HG03064 (cell line): ENCODE results near the gene VIPR1.
A peak's percentile ranks its signal among the peaks of the same experiment; 100 is the strongest.

Experiments
- ATAC-seq: cut with Tn5 transposase; IDR thresholded peaks from one replicate; pipeline ENCODE4 v1.9.1; 2021; ENCODE audit warnings: low read depth; ENCODE audit not compliant: unreplicated experiment

Gene VIPR1

DNA sequence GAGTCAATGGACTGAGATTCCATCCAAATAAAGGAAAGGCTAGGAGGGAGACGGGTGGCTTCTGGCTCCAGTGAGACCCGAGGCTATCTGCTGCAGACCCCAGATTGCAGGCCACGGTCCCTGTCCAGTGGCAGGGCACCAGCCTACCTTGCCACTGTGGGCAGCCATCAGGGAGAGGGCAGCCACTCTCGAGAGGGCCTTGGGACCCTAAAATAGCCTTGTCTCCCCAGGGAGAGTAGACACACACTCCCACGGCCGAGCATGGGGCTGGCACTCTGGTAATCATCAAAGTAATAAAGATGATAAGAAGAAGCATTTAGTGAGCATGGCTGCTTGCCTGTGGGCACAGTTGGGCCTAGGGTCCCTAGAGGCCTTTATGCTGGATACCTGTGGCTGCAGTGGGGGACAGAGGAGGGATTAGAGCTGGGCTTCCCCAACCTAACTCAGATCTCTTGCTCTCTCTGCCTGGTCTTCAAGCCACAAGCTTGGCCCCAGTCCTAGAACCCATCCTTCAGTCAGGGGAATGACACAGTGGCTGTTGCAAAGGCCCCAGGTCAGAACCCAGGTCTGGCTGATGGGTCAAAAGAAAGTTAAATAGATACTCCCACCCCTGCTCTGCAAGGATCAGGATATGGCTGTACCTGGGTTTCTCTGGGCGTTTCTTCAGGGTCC lies 9.2 kb upstream of the VIPR1 start:
- no peak for ATAC-seq

DNA sequence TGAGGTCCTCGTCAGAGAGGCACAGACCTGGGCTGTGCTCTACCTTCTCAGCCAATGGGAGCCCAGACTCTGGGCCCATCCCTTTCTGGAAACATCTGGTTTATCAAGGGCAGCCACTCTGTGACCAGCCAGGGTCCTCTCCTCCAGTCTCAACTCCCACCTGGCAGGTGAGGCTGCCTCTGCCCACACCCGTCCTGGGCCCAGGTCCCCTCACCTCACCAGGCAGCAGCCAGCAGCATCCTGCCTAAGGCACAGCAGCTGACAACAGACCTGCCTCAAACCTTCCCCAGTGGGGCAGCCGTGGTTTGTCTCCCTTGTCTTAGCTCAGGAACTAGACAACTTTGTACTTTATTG lies 8.7 kb upstream of the VIPR1 start:
- no peak for ATAC-seq

DNA sequence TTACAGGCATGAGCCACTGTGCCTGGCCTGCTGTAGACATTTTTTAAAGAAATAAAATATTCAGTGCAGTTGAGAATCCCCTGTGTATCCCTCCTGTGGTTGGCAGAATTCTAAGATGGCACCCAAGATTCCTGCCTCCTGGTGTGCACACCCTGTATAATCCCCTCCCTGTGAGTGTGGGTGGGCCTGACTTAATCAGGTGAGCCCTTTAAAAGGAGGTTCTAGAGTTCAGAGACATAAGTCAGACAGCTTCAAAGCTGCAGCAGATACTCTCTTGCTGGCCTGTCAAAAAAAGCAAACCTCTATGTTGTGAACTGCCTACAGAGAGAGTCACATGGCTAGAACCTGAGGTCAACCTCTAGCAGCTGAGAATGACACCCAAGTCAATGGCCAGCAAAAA lies 7.0 kb upstream of the VIPR1 start:
- ATAC-seq, result no peak

DNA sequence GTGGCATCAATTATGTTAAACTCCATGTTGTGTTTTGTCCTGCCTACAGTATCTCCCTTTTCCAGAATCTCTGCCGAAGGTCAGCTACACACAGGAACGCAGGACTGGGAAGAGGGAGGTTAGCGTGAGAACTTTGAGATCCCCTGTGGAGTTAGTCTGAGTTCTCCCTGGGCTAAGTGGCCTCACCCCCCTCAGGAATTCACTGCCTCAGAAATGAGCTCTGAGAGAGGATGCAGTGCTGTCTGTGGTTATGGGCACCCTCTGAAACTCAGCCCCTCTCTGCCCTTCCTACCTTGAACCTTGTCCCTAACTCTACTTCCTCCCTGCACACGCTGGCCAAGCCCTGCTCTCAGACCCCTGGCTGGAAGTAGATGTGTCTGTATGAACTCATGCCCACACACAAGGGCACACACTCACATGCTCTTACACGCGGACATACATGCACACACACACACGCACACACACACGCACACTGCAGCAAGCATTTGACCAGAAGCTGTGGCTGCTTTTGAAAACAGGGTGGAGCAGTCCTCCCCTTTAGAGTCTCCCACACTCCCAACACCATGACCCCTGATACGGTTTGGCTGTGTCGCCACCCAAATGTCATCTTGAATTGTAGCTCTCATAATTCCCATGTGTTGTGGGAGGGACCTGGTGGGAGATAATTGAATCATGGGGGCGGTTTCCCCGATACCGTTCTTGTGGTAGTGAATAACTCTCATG lies 5.3 kb upstream of the VIPR1 start:
- no peak for ATAC-seq

DNA sequence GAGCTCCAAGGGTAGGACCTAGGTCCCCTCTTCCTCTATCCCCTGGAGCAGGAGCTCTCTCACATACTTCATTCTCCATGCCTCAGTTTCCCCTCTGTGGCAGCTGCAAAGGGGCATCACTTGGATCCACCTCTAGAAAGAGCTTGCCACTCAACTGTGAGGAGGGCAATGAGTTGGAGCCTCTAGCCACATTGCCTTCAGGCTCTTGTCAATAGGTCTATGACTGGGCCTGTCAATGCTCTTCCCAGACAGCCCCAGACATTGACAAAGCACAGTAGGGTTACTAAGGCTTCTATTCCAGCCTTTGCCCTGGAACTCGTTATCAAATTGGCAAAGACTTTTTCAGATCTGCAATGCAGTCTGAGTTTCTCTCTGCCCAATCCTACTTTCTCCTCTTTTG lies 4.4 kb upstream of the VIPR1 start:
- no peak for ATAC-seq

DNA sequence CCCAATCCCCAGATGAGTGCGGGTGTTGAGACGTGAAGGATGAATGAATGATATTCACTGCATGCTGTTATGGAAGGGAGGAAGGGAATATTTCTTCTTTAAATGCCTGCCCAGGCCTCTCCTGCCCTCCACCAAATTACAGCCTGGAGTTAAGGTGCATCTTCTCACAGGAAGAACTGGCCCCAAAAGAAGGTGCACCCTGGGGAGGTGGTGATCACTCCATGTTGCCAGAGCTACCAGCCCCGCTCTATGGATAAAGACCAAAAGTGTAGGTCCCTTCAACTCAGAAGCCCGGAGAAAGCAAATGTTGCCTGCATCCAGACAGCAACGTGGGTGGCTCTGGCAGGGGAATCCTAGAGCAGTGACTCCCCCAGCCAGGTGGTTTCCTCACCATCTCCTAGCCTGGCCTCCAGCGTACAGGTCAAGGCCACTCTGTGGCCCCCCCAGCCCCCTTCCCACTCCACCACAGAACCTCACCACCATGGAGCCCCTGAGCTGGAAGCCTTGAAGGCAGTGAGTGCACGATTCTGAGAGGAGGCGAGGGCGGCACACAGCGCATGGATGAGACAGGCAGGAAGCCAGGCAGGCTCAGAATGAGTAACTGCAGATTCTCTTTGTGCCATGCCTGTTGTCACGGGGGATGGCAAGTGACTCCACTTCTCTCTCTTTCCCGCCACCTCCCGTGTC lies 3.5 kb upstream of the VIPR1 start:
- ATAC-seq, result no peak

DNA sequence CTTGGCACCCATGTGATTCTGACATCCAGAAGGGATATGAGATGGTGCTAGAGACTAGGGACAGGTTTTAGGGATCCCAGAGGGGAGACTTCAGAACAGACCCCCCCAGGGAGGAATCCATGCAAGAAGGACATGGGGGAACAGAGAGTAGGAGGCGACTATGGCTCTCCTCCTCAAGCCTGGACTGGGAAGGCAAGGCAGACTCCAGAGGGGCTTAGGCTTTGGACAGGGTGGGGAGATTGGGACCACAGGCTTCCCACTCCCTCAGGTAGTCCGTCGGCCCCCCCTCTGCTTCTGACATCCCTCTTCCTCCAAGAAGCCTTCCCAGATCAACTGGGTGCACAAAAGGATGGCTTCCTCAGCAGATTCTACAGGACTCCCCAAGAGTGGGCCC lies 3.0 kb upstream of the VIPR1 start:
- ATAC-seq, result no peak

DNA sequence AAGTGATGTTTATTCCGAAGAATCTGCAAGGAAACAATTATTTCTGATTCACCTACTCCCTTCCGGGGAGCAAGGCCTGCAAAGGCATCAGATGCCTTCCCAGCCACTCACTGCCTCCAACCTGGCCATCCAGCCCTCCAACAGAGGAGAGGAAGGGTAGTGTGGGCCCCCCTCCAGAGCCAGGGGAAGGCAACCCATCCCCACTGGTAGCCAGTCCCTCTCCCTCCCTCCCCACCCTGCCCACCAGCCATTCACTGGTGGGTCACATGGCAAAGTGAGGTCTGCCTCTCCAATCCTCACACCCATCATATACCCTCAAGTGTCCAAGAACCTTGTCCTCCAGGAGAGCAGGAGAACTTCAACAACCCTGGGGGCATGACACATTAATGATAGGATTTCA lies 2.4 kb upstream of the VIPR1 start:
- ATAC-seq, result no peak

DNA sequence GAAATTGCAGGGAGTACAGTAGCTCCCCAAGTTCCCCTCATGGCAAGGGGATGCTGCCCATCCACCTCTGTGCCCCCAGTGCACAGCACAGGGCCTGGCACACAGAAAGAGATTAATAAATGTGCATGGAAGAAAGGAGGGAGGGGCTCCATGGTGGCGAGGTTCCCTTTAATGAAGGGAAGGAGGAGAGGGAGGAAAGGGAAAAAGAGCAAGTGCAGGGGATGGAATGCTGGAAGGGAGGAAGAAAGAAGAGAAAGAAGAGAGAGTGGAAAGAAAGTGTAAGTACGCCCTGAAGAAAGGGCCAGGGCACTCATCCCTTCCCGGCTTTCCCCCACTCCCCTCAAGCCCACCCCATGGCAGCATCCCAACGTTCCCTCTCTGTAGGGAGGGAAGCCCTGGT lies 1.5 kb upstream of the VIPR1 start:
- no peak for ATAC-seq

DNA sequence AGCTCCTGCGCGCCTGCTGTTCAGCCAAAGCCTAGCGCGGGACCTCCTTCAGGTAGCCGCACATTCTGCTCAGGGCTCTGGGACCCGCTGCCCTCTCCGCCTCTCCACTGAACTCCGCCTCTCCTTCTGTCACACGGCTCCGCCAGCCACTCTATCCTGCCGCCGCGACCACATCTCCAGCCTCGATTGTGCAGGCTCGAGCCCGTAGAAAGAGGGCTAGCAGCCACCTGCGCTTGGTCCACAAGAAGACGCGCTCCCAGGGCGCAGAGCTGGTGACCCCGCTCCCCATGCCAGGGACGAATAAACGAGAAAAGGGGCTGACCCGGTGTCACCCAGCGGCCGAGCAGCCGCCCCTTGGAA lies 1.1 kb upstream of the VIPR1 start:
- no peak for ATAC-seq

DNA sequence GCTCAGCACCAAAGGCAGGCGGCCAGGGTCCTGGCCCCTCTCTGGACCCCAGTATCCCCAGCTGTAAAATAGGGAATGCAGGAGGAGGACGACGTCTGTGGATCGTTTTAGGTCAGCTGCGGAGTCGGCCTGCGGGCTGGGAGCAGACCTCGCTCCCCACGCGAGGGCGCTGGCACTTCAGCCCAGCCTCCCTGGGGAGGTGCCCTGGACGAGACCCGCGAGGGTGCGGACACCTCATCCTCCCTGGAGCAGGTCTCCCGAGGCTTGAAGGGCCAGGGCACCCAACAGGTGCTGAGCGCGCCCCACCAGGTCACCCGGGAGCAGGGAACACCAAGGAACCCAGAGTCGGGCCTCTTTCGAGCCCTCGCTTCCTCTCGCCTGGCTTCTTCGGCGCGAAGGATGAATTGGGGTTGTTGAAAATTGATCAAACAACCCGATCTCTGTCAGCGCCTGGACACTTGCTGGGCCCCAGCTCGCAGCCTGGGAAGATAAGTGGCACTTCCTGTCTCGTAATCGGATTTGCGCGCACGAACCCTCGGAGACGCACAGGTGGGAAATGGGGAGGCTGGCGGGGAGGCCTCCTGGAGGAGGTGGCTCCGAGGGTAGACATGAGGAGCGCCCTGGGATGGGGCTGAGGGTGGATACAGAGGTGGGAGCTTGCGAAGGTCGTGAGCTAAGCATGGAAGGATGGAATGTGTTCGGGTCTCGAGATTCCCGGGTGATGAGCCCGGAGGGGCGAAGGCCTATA lies 588 bp upstream of the VIPR1 start:
- peak; percentile 36 for ATAC-seq

DNA sequence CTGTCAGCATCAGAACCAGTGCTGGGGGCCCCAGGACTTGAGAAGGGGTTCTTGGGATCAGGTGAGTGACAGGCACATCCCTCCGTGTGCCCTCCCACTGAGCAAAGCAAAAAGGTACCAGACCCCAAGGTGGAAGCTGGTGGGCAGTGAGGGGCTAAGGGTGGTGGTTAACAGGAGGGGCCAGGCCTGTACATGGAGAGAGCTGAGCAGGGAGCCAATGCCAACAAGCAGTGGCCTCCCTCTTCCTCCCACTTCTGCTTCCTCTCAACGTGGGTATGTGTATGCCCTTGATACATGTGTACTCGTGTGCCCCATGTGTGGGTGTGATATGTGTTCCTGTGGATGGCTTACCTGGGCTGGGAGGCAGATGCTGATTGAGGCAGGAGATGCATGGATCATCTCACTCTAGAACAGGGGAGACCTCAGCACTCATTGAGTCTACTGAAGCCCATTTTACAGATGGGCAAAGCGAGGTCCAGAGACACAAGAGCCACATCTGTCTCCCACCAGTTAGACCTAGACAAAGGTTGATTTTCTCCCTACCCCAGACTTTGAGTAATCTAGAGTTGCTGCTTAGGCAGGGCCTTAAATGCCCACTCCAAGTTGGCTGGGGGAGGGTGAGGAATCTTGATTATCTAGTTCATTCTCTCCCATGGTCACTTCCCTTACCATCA lies 945 bp downstream of the VIPR1 start:
- ATAC-seq, result no peak

DNA sequence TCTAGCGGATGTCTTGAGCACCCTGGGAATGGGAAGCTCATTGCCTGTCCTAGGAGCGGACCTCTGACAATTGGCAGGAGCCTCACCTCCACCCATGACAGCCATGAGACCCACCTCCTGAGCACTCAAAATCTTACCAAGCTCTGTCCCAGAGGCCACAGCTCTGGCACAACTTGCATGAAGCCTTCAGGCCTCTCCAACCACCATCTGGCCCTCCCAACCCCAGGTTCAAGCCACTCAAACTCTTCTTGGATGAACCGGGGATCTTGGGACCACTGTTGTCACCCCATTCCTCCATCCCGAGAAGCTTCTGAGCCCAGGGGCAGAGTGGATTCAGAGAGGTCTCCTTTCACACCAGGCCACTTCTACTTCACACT lies 1.5 kb downstream of the VIPR1 start:
- ATAC-seq, result no peak

DNA sequence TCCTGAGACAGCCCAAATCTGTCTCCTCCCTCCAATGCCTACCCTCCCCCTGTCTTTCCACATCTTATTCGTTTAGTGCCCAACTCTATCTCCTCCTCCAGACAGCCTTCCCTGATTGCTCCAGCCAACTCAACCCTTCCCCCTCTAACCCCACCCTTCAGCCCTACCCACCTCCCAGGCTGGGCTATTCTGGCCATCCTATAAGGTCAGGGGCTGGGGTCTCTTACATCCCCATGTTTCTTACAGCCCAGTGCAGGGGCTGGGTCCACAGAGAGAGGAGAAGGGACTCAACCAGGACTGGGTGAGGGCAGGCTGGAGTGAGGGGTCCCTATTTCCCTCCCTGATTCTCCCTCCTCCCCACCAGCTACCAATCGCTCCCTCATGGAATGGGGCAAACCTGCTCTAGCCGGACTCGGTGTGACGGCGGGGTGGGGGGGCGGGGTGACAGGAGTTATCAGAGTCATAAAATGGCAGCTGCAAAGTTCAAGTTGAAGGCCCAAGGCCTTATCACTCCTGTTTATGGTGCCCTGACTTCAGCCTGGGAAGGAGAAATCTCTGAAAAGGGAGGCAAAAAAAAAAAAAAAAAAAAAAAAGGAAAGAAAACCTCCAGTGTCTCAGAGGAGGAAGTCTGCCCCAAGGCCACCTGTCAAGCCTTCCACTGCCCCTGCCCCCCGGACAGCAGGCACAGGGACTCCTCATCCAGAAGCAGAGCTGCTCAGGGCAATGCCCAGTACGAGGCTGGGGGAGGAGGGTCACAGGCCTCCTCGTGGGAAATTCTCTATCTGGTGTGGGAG lies 2.1 kb downstream of the VIPR1 start:
- ATAC-seq, result no peak

DNA sequence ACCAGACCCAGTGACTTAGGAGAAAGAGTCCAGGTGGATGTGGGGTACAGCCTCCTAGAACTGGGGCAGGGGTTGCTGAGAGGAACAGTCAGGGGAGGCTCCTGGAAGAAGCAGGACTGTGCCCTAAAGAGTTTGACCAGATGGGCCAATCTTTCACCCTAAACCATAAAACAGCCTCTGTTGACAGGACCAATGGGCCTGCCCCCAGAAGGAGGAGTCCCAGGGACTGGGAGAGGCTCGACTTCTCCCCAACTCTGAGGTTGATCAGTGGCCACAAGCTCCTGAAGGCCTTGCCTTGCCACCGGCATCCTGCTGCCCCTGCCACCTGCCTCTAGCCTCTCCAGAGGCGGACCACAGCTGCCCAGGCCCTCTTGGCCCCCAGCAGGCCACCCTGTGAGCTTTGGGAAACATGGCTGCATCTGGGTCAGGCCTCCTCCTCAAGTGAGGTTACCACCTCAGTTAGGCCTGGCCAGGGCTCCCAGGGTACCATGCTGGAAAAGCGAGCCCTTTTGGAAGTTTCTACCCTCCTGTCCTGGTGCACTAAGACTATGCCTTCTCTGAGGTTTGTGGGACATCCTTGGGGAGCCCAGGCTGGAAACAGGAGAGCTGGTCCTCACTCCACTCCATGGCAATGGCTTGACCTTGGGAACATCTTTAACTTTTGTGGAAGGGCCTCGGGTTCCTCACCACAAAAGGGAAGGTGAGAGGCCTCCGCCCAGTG lies 2.8 kb downstream of the VIPR1 start:
- no peak for ATAC-seq

DNA sequence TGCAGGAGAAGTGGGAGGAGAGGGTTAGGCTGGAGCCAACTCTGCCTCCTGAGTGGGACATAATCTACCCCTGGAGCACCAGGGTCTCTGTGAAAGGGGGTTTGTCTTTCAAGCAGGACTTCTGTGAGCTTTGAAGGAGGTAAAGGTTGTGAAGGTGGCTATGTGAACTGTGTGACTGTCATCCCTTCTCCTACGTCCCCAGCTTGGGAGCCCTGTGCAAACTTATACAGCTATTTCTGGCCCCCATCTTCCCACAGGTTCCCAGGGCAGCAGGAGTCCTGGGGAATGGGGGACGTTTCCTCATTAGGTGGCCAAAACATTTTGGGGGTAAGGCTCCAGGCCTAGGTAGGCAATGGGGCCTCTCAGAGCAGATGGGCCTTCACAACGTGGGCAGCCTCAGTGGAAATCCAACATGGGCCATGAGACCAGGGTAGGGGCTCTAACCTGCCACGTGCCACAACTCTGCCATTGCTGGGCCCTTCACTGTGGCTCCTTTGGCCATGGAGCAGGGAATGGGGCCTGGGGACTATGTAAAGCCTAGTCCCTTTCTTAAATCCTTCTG lies 3.5 kb downstream of the VIPR1 start:
- no peak for ATAC-seq

DNA sequence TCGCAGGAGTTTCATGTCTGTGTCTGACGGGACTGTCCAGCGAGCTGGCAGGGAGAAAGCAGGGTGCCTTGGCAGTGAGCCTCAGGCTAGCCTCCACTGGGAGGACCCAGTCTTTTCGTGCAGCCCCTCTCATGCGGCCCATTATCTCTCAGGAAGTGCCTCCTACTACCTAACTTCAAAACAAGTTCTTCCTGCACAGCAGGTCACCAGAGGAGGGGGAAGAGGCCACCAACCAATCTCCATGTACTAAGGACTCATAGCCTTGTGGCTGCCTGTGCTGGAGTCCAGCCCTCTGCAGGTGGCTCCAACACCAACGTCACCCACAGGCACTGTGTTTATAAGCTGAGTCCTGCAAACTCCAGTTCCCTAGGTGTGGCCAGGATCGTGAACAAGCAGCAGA lies 4.8 kb downstream of the VIPR1 start:
- no peak for ATAC-seq

DNA sequence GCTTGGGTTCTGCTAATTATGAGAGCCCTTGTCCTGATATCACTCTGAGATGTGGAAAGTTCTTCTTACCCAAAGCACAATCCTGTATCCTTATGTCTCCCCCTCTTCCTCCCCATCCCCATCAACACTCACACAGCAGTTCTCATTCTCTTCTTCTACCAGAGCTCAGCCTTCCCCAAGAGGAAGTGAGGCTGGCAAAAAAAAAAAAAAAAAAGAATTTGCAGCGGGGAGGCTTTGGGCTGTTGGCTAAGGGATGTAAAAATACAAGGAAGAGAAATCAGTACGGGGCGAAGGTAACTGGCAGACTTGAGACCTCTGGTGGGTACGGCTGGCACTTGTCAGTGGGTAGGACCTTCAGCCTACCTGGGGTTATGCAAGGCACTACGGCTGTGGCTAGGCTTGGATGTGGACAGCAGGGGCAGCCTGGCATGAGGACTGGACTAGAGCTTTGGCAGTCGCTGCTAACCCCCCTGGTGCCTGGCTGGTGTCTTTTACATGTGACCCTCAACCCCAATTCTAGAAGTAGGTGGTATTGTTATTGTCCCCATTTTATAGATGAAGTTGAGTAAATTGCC lies 5.4 kb downstream of the VIPR1 start:
- ATAC-seq, result no peak

DNA sequence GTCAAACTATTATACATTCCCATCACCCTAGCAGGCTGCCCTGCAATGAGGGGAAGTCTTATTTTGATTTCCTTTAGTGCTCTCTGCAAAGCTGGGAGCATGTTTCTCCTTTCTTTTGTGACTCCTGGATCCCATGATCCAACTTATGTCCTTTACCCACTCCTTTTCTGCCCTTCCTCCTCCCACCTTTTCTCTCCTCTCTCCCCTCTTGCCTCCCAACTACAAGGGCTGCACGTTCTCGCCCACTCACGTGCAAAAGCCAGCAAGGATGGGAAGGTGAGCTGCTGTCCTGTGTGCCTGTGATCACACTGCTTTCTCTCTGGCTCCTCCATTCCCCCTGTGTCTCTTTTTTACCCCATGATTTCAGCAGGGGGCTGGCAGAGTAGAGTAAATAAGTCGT lies 6.1 kb downstream of the VIPR1 start:
- no peak for ATAC-seq
